HG03460 (cell line): ENCODE measurements around the gene KDM6B.
A peak's percentile ranks its signal among the peaks of the same experiment; 100 is the strongest.
"Not testable (repeated sequence)": the region's sequence is repeated elsewhere in the genome, so short reads cannot be mapped to it uniquely, and the experiment has no call there.

Source experiments
- ATAC-seq: cut with Tn5 transposase; IDR thresholded peaks from one replicate; pipeline ENCODE4 v1.9.1; 2021; ENCODE audit not compliant: unreplicated experiment

Gene KDM6B

GRCh38 chr17:7833795-7834541, at the start of gene KDM6B:
KDM6B (plus strand) TSS chr17:7834217; CDS start chr17:7845555, 11,338 bp downstream.
- peak; percentile 51 for ATAC-seq

- ATAC-seq = no peak
These were observed 47.2 kb upstream of the KDM6B start for GRCh38 chr17:7786866-7787265.

- no peak for ATAC-seq
These were observed 44.9 kb upstream of the KDM6B start for GRCh38 chr17:7789131-7789530.

- ATAC-seq = no peak
These were observed 43.9 kb upstream of the KDM6B start for GRCh38 chr17:7790150-7790549.

GRCh38 chr17:7792611-7793010, 41.4 kb upstream of the KDM6B start:
- ATAC-seq = no peak

GRCh38 chr17:7794075-7794663, 39.8 kb upstream of the KDM6B start:
- ATAC-seq = no peak

GRCh38 chr17:7797976-7798375, 36.0 kb upstream of the KDM6B start:
- ATAC-seq = no peak

GRCh38 chr17:7798839-7799238, 35.2 kb upstream of the KDM6B start:
- ATAC-seq = no peak

GRCh38 chr17:7803981-7804380, 30.0 kb upstream of the KDM6B start:
- ATAC-seq = no peak

- ATAC-seq = no peak
These were observed 27.4 kb upstream of the KDM6B start for GRCh38 chr17:7806587-7806986.

- ATAC-seq = no peak
These were observed 26.8 kb upstream of the KDM6B start for GRCh38 chr17:7807206-7807605.

- ATAC-seq = no peak
These were observed 24.8 kb upstream of the KDM6B start for GRCh38 chr17:7809086-7809790.

- ATAC-seq = not testable (repeated sequence)
These were observed 24.1 kb upstream of the KDM6B start for GRCh38 chr17:7809791-7810343.

- no peak for ATAC-seq
These were observed 22.8 kb upstream of the KDM6B start for GRCh38 chr17:7811251-7811650.

GRCh38 chr17:7814969-7815368, 19.0 kb upstream of the KDM6B start:
- no peak for ATAC-seq

GRCh38 chr17:7816926-7817642, 16.9 kb upstream of the KDM6B start:
- ATAC-seq = no peak

GRCh38 chr17:7817643-7817964, 16.4 kb upstream of the KDM6B start:
- ATAC-seq = no peak

GRCh38 chr17:7818026-7818425, 16.0 kb upstream of the KDM6B start:
- no peak for ATAC-seq

- ATAC-seq = no peak
These were observed 15.0 kb upstream of the KDM6B start for GRCh38 chr17:7818746-7819645.

GRCh38 chr17:7820231-7820630, 13.8 kb upstream of the KDM6B start:
- ATAC-seq = no peak
